Activated CD4-positive, alpha-beta T cell treated with anti-CD3 and anti-CD28 coated beads, Interleukin-2, amount 10 ng/mL, durations not matched to agents 7 days and 5 days (primary cell): ENCODE measurements around the gene CNTN4. TPM values are rescaled to one million over a fixed set of nuclear protein-coding genes. Genes with fewer than 3 reads are reported as not detected.
A peak's percentile ranks its signal among the peaks of the same experiment; 100 is the strongest.
"Not testable (repeated sequence)": the region's sequence is repeated elsewhere in the genome, so short reads cannot be mapped to it uniquely, and the experiment has no call there.

Experiments
- CTCF ChIA-PET: fragments of 350-600 bp; sonication (Branson Sonifier 250); formaldehyde crosslinking; loops from one replicate; lab custom pipeline; 2021; ENCODE audit warnings: antibody characterized with exemption; lab: Charles Lee
- POLR2A ChIA-PET: fragments of 350-600 bp; sonication (Branson Sonifier 250); formaldehyde crosslinking; loops from one replicate; lab custom pipeline; 2021; ENCODE audit warnings: antibody characterized with exemption; lab: Charles Lee
- DNase-seq: peaks from one replicate; pipeline ENCODE4 v3.0.0-alpha.2; 2020
- H3K27ac Mint-ChIP-seq: one replicate; pipeline ENCODE4 v1.8.0; 2021; ENCODE audit warnings: mild to moderate bottlenecking, moderate library complexity, mixed read lengths
- H3K27me3 Mint-ChIP-seq: one replicate; pipeline ENCODE4 v1.8.0; 2021; ENCODE audit warnings: mixed read lengths
- H3K36me3 Mint-ChIP-seq: one replicate; pipeline ENCODE4 v1.8.0; 2021; ENCODE audit warnings: low read depth, mixed read lengths
- H3K4me1 Mint-ChIP-seq: one replicate; pipeline ENCODE4 v1.8.0; 2021; ENCODE audit warnings: mixed read lengths
- H3K4me3 Mint-ChIP-seq: one replicate; pipeline ENCODE4 v1.8.0; 2021; ENCODE audit warnings: mild to moderate bottlenecking, moderate library complexity, mixed read lengths
- H3K9me3 Mint-ChIP-seq: one replicate; pipeline ENCODE4 v1.8.0; 2021; ENCODE audit warnings: mixed read lengths
- total RNA-seq, 2 experiments: library from RNA; stranded (reverse); gene quantifications; one replicate each; pipeline ENCODE4 v1.2.3, GENCODE V29; 2021

Gene CNTN4
- not detected for total RNA-seq

GRCh38 chr3:2098398-2099027 lies at the start of gene CNTN4:
CNTN4 (plus strand) TSS chr3:2098866.
- H3K4me3 Mint-ChIP-seq: no peak within 1 kb of the TSS
- peaks cover 43% of the 10 kb centered on the region for H3K27me3 Mint-ChIP-seq
- peak within 1 kb of the TSS; percentile 10 for H3K27ac Mint-ChIP-seq
- DNase-seq: no peak
- no peaks in the 10 kb centered on the region for H3K36me3 Mint-ChIP-seq
- POLR2A ChIA-PET: no interaction called here
- H3K4me1 Mint-ChIP-seq: peaks cover 4% of the 10 kb centered on the region
- CTCF ChIA-PET: no interaction called here
- H3K9me3 Mint-ChIP-seq: no peaks in the 10 kb centered on the region

- no peaks in the 10 kb centered on the region for H3K27me3 Mint-ChIP-seq
- no peak overlapping the region for H3K4me3 Mint-ChIP-seq
- no peak for DNase-seq
- POLR2A ChIA-PET: no interaction called here
- CTCF ChIA-PET: no interaction called here
- no peaks in the 10 kb centered on the region for H3K4me1 Mint-ChIP-seq
- no peak overlapping the region for H3K27ac Mint-ChIP-seq
- H3K36me3 Mint-ChIP-seq: no peaks in the 10 kb centered on the region
- H3K9me3 Mint-ChIP-seq: peaks cover 2% of the 10 kb centered on the region
These were observed 37.3 kb upstream of the CNTN4 start for GRCh38 chr3:2061360-2061759.

- H3K4me1 Mint-ChIP-seq: no peaks in the 10 kb centered on the region
- POLR2A ChIA-PET: no interaction called here
These were observed 27.1 kb upstream of the CNTN4 start for GRCh38 chr3:2071531-2071930.

DNA sequence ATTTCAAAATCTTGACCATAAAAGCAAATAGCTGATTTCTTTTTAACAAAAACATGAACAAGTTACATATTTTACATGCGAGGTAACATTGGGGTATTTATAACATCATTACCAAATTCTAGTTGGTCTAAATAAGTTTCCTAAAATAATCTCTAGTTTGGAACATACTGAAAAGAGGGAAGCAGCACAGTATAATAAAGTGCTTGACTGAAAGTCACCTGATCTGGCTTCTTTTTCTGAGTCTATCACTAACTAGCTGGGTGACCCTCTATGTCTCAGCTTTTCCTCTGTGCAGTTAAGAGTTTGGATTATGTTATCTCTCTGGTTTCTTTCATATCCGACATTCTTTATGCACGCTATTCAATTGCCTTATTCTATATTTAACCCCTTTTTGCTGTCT lies 19.8 kb upstream of the CNTN4 start:
- Mint-ChIP-seq H3K27me3 (no peaks in the 10 kb centered on the region), H3K4me3 (no peak overlapping the region), H3K36me3 (no peaks in the 10 kb centered on the region), H3K9me3 (peaks cover 4% of the 10 kb centered on the region), H3K27ac (no peak overlapping the region), H3K4me1 (no peaks in the 10 kb centered on the region)
- DNase-seq: no peak
- POLR2A ChIA-PET: no interaction called here
- CTCF ChIA-PET: interaction anchor here (1.2 kb wide), 1 partner anchor 39 kb away, joined by 3 read pairs; no protein-coding TSS in a partner anchor

More at GRCh38 chr3:2071531-2071930, 27.1 kb upstream of the CNTN4 start:
- Mint-ChIP-seq H3K36me3 (no peaks in the 10 kb centered on the region), H3K27ac (no peak overlapping the region), H3K4me3 (no peak overlapping the region), H3K9me3 (no peaks in the 10 kb centered on the region), H3K27me3 (no peaks in the 10 kb centered on the region)
- CTCF ChIA-PET: no interaction called here
- no peak for DNase-seq

DNA sequence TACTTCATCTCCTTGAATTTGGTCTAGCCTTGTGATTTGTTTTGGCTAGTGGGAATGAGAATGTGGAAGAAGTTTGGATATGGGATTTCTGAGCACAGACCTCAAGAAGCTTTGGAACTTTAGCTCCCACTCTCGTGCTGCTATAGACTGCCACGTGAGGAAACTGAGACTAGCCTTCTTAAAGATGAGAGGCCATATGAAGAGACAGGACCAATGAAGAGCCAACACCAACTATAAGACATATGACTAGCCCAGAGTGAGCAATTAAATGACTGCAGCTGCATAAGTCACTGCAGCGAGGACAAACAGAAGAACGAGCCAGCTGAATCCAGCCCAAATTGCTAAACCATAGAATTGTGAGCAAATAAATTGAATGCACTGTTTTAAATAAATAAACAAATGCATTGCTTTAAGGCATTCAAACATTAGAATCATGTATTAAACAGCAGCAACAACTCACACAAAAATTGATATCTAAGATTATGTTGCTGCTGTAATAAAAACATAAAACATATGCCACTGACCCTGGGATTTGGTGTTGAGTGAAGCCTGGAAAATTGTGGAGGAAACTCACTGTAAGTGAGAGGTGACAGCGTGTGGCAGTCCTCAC lies 15.7 kb upstream of the CNTN4 start:
- peaks cover 9% of the 10 kb centered on the region for H3K9me3 Mint-ChIP-seq
- ChIA-PET CTCF (no interaction called here), POLR2A (no interaction called here)
- no peak for DNase-seq
- H3K36me3 Mint-ChIP-seq: no peaks in the 10 kb centered on the region
- no peak overlapping the region for H3K4me3 Mint-ChIP-seq
- no peaks in the 10 kb centered on the region for H3K27me3 Mint-ChIP-seq
- H3K4me1 Mint-ChIP-seq: no peaks in the 10 kb centered on the region
- no peak overlapping the region for H3K27ac Mint-ChIP-seq

- DNase-seq, H3K27ac Mint-ChIP-seq, H3K27me3 Mint-ChIP-seq, H3K4me1 Mint-ChIP-seq, H3K36me3 Mint-ChIP-seq, H3K9me3 Mint-ChIP-seq, POLR2A ChIA-PET, CTCF ChIA-PET, H3K4me3 Mint-ChIP-seq: not testable (repeated sequence)
These were observed 15.1 kb upstream of the CNTN4 start for GRCh38 chr3:2083558-2083957.

DNA sequence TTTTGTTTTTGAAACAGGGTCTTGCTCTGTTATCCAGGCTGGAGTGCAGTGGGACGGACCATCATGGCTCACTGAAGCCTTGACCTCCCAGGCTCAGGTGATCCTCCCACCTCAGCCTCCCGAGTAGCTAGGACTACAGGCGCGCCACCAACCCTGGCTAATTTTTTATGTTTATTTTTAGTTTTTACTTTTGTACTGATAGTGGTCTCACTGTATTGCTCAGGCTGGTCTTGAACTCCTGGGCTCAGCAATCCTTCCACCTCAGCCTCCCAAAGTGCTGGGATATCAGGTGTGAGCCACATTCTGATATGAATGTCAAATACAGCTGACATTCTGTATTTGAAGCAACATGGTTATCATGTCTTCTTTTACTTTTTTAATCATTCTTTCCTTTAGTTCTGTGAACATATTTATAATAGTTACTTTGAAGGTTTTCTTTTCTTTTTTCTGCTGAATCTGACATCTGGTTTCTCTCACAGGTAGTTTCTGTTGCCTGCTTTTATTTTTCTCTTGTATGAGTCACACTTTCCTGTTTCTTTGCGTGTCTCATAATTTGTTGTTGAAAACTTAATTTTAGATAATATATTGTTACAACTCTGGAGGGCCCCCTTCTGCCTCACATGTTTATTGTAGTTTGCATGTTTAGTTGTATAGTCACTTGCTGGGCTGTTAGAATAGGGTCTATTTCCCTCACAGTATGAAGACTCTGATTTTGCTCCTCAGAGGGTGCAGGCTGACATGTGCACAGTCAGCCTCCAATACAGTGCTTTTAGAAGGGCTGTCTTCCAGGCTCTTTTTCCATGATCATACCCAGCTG lies 8.4 kb upstream of the CNTN4 start:
- H3K9me3 Mint-ChIP-seq: no peaks in the 10 kb centered on the region
- ChIA-PET CTCF (no interaction called here), POLR2A (no interaction called here)
- H3K4me3 Mint-ChIP-seq: no peak overlapping the region
- DNase-seq: no peak
- no peaks in the 10 kb centered on the region for H3K4me1 Mint-ChIP-seq
- H3K27ac Mint-ChIP-seq: no peak overlapping the region
- no peaks in the 10 kb centered on the region for H3K27me3 Mint-ChIP-seq
- no peaks in the 10 kb centered on the region for H3K36me3 Mint-ChIP-seq

GRCh38 chr3:2092758-2093157 lies 5.9 kb upstream of the CNTN4 start:
- H3K27ac Mint-ChIP-seq: no peak overlapping the region
- no peaks in the 10 kb centered on the region for H3K36me3 Mint-ChIP-seq
- DNase-seq: no peak
- POLR2A ChIA-PET: no interaction called here
- CTCF ChIA-PET: no interaction called here
- no peaks in the 10 kb centered on the region for H3K9me3 Mint-ChIP-seq
- no peak overlapping the region for H3K4me3 Mint-ChIP-seq
- peaks cover 14% of the 10 kb centered on the region for H3K27me3 Mint-ChIP-seq
- H3K4me1 Mint-ChIP-seq: no peaks in the 10 kb centered on the region

- POLR2A ChIA-PET: no interaction called here
- Mint-ChIP-seq H3K4me1 (peaks cover 3% of the 10 kb centered on the region), H3K9me3 (no peaks in the 10 kb centered on the region), H3K4me3 (no peak overlapping the region), H3K27me3 (peaks cover 27% of the 10 kb centered on the region), H3K27ac (no peak overlapping the region), H3K36me3 (no peaks in the 10 kb centered on the region)
- DNase-seq: no peak
- CTCF ChIA-PET: no interaction called here
These were observed 3.7 kb upstream of the CNTN4 start for GRCh38 chr3:2094941-2095340.

GRCh38 chr3:2096216-2096615 lies 2.5 kb upstream of the CNTN4 start:
- Mint-ChIP-seq H3K36me3 (no peaks in the 10 kb centered on the region), H3K9me3 (no peaks in the 10 kb centered on the region), H3K4me3 (no peak overlapping the region), H3K4me1 (peaks cover 4% of the 10 kb centered on the region), H3K27ac (no peak overlapping the region), H3K27me3 (peaks cover 39% of the 10 kb centered on the region)
- CTCF ChIA-PET: no interaction called here
- POLR2A ChIA-PET: no interaction called here
- DNase-seq: no peak

- ChIA-PET POLR2A (no interaction called here), CTCF (no interaction called here)
- peaks cover 4% of the 10 kb centered on the region for H3K4me1 Mint-ChIP-seq
- no peak overlapping the region for H3K27ac Mint-ChIP-seq
- no peak overlapping the region for H3K4me3 Mint-ChIP-seq
- H3K27me3 Mint-ChIP-seq: peaks cover 43% of the 10 kb centered on the region
- DNase-seq: no peak
- no peaks in the 10 kb centered on the region for H3K36me3 Mint-ChIP-seq
- H3K9me3 Mint-ChIP-seq: no peaks in the 10 kb centered on the region
These were observed 950 bp upstream of the CNTN4 start for GRCh38 chr3:2097641-2098191.

DNA sequence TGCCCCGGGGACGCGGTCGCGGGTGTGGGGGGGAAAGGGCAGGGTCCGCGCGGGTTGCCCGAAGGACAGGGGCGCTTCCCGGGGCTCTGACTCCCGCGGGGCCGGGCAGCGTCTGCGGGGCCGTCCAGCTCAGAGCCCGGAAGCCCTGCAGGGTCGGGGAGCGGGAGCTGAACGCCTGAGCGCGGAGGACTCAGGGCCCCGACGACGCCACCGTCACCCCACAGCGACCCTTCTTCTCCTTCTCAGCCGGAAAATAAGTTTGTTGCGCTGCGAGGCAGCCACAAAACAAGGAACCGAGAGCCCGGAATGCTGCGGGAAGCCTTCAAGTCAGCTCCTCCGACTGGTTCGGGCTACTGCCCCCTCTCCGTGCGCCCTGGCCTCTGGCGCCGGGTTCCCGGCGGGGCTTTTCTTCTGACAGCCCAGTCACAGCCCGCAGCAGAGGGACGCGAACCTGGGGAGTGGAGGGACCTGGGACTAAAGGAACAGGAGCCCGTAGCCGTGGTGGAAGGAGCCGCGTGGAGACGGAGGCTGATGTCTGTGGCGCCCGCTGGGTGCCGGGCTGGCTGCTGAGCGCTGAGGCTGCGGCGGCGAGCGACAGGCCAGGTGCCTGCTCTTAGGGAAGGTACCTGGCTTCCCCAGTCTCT lies 484 bp downstream of the CNTN4 start:
- CTCF ChIA-PET: no interaction called here
- H3K27me3 Mint-ChIP-seq: peaks cover 43% of the 10 kb centered on the region
- DNase-seq: no peak
- H3K9me3 Mint-ChIP-seq: no peaks in the 10 kb centered on the region
- H3K27ac Mint-ChIP-seq: no peak overlapping the region
- H3K4me1 Mint-ChIP-seq: peaks cover 4% of the 10 kb centered on the region
- no peaks in the 10 kb centered on the region for H3K36me3 Mint-ChIP-seq
- POLR2A ChIA-PET: no interaction called here
- no peak overlapping the region for H3K4me3 Mint-ChIP-seq

GRCh38 chr3:2099779-2100191 lies 1.1 kb downstream of the CNTN4 start:
- H3K4me1 Mint-ChIP-seq: peaks cover 4% of the 10 kb centered on the region
- ChIA-PET POLR2A (no interaction called here), CTCF (no interaction called here)
- no peak for DNase-seq
- H3K36me3 Mint-ChIP-seq: no peaks in the 10 kb centered on the region
- peaks cover 43% of the 10 kb centered on the region for H3K27me3 Mint-ChIP-seq
- peak overlapping the region; percentile 10 for H3K27ac Mint-ChIP-seq
- H3K4me3 Mint-ChIP-seq: no peak overlapping the region
- H3K9me3 Mint-ChIP-seq: no peaks in the 10 kb centered on the region
